GM23248 (cell line): ENCODE measurements around the gene PLCB1.

Experiments used
- EZH2 ChIP-seq: fragments of 200-600 bp; sonication (generic); IDR thresholded peaks from 2 replicates; pipeline ENCODE4 v1.6.1; 2018; ENCODE audit warnings: antibody characterized with exemption, mild to moderate bottlenecking; ENCODE audit not compliant: insufficient read depth, poor library complexity, severe bottlenecking
- EZH2phosphoT487 ChIP-seq: fragments of 200-600 bp; sonication (generic); IDR thresholded peaks from 2 replicates; pipeline ENCODE4 v1.6.1; 2018; ENCODE audit warnings: antibody characterized with exemption, moderate library complexity, mild to moderate bottlenecking, low read depth; ENCODE audit not compliant: insufficient read depth

DNA sequence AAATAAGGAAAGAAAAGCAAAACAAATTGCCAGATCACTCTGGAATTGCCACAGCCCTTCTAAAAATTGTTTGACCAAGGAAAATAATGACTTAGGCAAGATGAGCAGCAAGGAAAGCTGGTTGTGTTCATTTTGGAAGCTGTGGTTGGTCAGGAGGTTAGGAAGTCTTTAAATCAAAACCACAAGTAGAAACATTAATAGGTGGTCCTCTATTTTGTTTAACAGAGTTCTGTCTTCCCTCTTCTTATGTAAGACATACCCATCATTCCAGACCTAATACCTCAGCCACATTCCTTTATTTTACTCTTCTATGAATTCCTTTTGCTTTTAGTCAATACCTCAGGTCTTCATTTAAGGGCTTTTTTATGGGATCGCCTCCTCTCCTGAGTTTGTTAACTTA lies 514.6 kb downstream of the PLCB1 start:
- no peak for TF ChIP-seq EZH2
- no peak for TF ChIP-seq EZH2phosphoT487
